H1 (cell line): ENCODE measurements around the gene GALNT15. TPM values are rescaled to one million over a fixed set of nuclear protein-coding genes. Genes with fewer than 3 reads are reported as not detected.

ENCODE experiments used
- CHD1 ChIP-seq: IDR thresholded peaks from 2 replicates; pipeline ENCODE4 v1.6.1; 2012; ENCODE audit warnings: low read depth, low read length, improper control_type of control experiment
- CHD7 ChIP-seq: fragments of 300-600 bp; sonication (generic); IDR thresholded peaks from 2 replicates; pipeline ENCODE4 v1.7.1; 2012; ENCODE audit warnings: low read length, moderate library complexity, mild to moderate bottlenecking, inconsistent platforms; ENCODE audit not compliant: insufficient replicate concordance
- CTCF ChIP-seq, 3 experiments: IDR thresholded peaks; 1 replicate in 2 of 3; 2 replicates in 1 of 3; pipeline versions ENCODE4 v1.5.1 to v1.6.1; 2011; ENCODE audit warnings: low read length in 3 of 3, mild to moderate bottlenecking in 3 of 3, inconsistent platforms in 2 of 3, low read depth in 1 of 3, moderate library complexity in 1 of 3; ENCODE audit not compliant: insufficient read depth in 1 of 3; ENCODE audit errors: control extremely low read depth in 1 of 3
- HDAC6 ChIP-seq: IDR thresholded peaks from one replicate; pipeline ENCODE4 v1.7.1; 2012; ENCODE audit warnings: low read depth, mild to moderate bottlenecking, inconsistent platforms, low read length, moderate library complexity
- JUN ChIP-seq: IDR thresholded peaks from 2 replicates; pipeline ENCODE4 v1.6.1; 2011; ENCODE audit warnings: low read depth, mild to moderate bottlenecking, improper control_type of control experiment, low read length
- KDM1A ChIP-seq: fragments of 200-600, 300-600 bp; sonication (generic); IDR thresholded peaks from 2 replicates; pipeline ENCODE4 v1.7.1; 2016; ENCODE audit warnings: mild to moderate bottlenecking, low read length, borderline replicate concordance
- SUZ12 ChIP-seq: fragments of 200-600 bp; sonication (generic); IDR thresholded peaks from 2 replicates; pipeline ENCODE4 v1.6.1; 2012; ENCODE audit warnings: mild to moderate bottlenecking, inconsistent platforms, low read length, moderate library complexity, mixed read lengths
- polyA plus RNA-seq, 7 experiments: library from polyadenylated mRNA; depleted of rRNA in 3 of 7; stranded (reverse) in 5 of 7; unstranded in 2 of 7; fragments of >200 nt in 5 of 7; fragments of 200-250 nt in 2 of 7; gene quantifications; 1 replicate in 5 of 7; 2 replicates in 1 of 7; 4 replicates in 1 of 7; pipeline versions ENCODE4 v1.2.1 to v1.2.3, GENCODE V29; 2011 to 2013; ENCODE audit warnings: missing spikeins in 2 of 7, mixed read lengths in 2 of 7
- total RNA-seq: library from RNA; stranded (reverse); fragmentation: NEBNext Ultra II Directional; extraction: Animal tissue kit (Norgen Biotek cat#: 25700); gene quantifications from 2 replicates; pipeline ENCODE4 v1.2.1, GENCODE V29; 2021

The GALNT15 gene
- total and polyA plus RNA-seq, 2 of the 8 experiments (the other 6 are each of a cell fraction or from before 2014, with no cell fraction given): 0.02 TPM; not detected in 1

GRCh38 chr3:16190704-16191103 is 16.2 kb downstream of the GALNT15 start (continued):
- TF ChIP-seq CTCF (IDR thresholded peaks at IDR 0.05; ENCODE audit: control extremely low read depth in 1 of 3, insufficient read depth in 1 of 3, low read depth in 1 of 3, low read length in 3 of 3) (no peak), HDAC6 (no peak), JUN (no peak), CHD7 (no peak), KDM1A (no peak), CHD1 (no peak), SUZ12 (no peak)
